IPS-18c (cell line): ENCODE measurements around the gene IQCF6.

Source experiments
- H3K4me3 ChIP-seq: 2 replicates; pipeline ENCODE4 v1.7.0; 2013; ENCODE audit warnings: low read depth, mild to moderate bottlenecking, low read length, moderate library complexity; ENCODE audit not compliant: insufficient read depth
- H3K9me3 ChIP-seq: one replicate; pipeline ENCODE4 v1.6.1; 2013; ENCODE audit warnings: mild to moderate bottlenecking, low read length, moderate library complexity; ENCODE audit not compliant: control insufficient read depth, insufficient read depth

Gene IQCF6

GRCh38 chr3:51779137-51779536 lies at the start of gene IQCF6:
Gene IQCF6 (minus strand): TSS chr3:51779237. CDS start chr3:51779224, 13 bp downstream.
- no peak within 1 kb of the TSS for H3K4me3 ChIP-seq
- no peaks in the 10 kb centered on the region for H3K9me3 ChIP-seq

DNA sequence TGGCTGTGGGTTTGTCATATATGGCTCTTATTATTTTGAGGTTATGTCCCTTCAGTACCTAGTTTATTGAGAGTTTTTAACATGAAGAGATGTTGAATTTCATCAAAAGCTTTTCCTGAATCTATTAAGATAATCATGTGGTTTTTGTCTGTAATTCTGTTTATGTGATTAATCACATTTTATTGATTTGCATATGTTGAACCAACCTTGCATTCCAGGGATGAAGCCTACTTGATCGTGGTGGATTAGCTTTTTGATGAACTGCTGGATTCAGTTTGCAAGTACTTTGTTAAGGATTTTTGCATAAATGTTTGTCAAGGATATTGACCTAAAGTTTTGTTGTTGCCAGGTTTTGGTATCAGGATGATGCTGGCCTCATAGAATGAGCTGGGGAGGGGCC lies 49.3 kb upstream of the IQCF6 start:
- peaks cover 4% of the 10 kb centered on the region for H3K9me3 ChIP-seq
- no peak overlapping the region for H3K4me3 ChIP-seq

DNA sequence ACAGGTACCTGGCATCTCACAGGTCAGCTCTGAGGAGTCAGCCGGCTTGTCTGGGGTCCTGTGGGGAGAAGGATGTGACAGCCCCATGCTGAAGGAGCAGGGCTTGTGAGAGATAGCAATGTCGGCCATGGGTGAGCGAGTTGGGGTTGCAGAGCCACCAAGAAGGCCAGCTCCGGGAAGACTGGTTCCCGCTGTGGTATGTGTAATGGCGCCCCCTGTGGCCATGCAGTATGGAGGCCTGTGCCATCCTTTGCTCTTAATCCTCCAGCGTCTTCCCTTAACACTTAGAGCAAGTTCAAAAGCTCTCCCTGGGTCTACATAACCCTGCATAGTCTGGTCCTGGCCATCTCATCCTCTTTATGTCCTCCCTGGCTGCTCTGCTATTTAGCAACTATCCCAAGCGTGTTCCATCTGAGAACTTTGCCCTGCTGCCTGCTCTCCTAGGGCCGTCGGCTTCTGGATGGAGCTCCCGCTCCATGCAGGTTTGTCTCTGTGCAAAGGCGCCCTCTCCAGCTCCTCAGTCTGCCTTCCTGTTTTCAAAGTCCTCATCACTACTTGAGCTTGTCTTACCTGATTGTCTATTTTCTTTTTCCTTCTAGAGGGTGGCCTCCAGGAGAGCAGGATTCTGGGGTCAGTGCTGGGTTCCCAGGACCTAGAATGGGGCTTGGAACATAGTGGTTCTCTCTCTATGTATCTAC lies 40.8 kb upstream of the IQCF6 start:
- H3K4me3 ChIP-seq: no peak overlapping the region
- H3K9me3 ChIP-seq: no peaks in the 10 kb centered on the region

GRCh38 chr3:51819151-51819550 lies 40.1 kb upstream of the IQCF6 start:
- Histone ChIP-seq H3K4me3 (no peak overlapping the region), H3K9me3 (no peaks in the 10 kb centered on the region)

- Histone ChIP-seq H3K4me3 (no peak overlapping the region), H3K9me3 (no peaks in the 10 kb centered on the region)
Measured at GRCh38 chr3:51817375-51817774, 38.3 kb upstream of the IQCF6 start.

DNA sequence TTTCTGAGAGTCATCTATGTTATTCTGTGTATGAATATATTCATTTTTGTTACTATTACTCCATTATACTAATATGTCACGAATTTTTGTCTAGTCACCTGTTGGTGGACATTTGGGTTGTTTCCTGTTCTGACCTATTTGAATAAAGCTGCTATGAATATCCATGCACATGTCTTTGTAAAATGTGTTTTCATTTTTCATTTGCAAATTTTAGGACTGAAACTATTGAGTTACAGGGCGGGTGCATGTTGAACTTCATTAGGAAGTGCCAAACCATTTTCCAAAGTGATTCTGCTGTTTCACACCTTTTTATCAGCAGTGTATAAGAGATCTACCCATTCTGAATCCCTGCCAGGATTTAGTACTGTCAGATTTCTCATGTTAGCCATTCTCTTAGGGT lies 37.7 kb upstream of the IQCF6 start:
- H3K4me3 ChIP-seq: no peak overlapping the region
- no peaks in the 10 kb centered on the region for H3K9me3 ChIP-seq

DNA sequence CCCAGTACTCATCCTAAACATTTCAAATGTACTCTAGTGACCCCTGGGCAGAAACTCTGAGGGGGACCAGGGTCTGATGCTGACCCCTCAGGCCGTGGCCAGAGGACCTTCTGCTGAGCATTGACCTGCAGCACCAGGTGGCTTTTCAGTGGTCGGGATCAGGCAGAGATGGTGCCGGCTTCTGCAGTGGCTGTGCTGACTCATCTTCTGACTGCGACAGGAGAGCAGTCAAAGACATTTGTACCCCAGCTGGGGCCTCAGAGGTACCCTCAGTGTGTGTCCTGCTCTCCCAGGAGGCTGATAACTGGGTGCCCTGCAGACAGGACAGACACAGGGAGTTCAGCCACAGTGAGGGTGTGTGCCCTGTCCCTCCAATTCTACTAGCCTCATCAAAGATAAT lies 36.6 kb upstream of the IQCF6 start:
- H3K9me3 ChIP-seq: no peaks in the 10 kb centered on the region

GRCh38 chr3:51814034-51814433 lies 35.0 kb upstream of the IQCF6 start:
- no peaks in the 10 kb centered on the region for H3K9me3 ChIP-seq

More for the DNA sequence above, 36.6 kb upstream of the IQCF6 start:
- H3K4me3 ChIP-seq: no peak overlapping the region

DNA sequence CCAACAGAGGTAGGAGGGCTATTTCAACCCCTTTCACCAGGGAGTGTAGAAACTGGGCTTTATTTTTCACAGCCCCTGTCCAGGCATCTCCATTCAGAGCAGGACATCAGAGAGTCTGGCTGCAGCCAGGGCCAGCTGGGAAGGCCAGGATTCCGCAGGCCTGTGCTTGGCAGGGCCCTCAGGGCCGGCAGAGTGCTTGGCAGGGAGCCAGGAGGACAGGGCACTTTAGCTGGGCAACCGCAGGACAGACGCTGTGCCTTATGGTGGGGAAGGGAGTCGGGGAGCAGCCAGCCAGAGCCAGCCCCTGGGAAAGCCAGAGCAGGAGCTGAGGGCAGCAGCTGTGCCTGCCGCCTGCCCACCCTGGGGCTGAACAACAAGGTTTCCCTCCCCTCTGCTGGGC lies 34.5 kb upstream of the IQCF6 start:
- Histone ChIP-seq H3K9me3 (no peaks in the 10 kb centered on the region), H3K4me3 (no peak overlapping the region)

More at GRCh38 chr3:51814034-51814433, 35.0 kb upstream of the IQCF6 start:
- H3K4me3 ChIP-seq: no peak overlapping the region

DNA sequence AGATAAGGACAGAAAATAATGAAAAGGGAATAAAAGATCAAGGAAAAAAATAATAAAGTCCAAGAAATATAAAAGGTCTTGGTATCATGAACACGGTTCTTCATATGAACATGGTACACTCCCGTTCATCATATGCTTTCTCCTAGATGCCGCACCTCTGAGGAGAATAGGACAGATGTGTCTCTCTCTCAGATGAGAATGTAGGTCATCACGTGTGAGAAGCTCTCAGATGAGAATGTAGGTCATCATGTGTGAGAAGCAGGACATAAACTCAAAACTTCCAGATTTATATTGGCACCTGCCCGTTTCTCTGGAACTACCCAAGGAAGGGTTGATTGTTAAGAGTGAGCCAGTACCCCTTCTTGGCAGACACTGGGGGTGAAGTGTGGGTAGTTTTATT lies 29.9 kb upstream of the IQCF6 start:
- no peaks in the 10 kb centered on the region for H3K9me3 ChIP-seq
- no peak overlapping the region for H3K4me3 ChIP-seq

- no peak overlapping the region for H3K4me3 ChIP-seq
- H3K9me3 ChIP-seq: no peaks in the 10 kb centered on the region
Measured at GRCh38 chr3:51802106-51802703, 23.2 kb upstream of the IQCF6 start.

DNA sequence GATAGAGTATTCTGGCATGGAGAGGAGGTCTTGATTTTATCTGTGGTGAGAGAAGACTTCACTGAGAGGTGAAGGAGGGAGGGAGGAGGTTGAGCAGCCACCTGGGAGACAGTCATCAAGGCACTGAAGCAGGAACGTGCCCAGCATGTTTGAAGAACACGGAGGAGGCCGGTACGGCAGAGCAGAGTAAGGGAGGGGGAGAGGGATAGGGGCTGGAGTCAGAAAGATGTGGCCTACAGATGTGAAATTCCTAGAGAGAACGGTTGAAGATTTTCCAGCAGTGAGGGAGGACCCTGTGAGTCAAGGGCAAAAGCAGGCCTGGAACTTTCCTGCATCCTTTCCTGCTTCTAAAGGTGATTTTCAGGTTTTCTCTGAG lies 21.7 kb upstream of the IQCF6 start:
- Histone ChIP-seq H3K9me3 (no peaks in the 10 kb centered on the region), H3K4me3 (no peak overlapping the region)

- no peaks in the 10 kb centered on the region for H3K9me3 ChIP-seq
- no peak overlapping the region for H3K4me3 ChIP-seq
Measured at GRCh38 chr3:51799879-51800749, 21.1 kb upstream of the IQCF6 start.

- Histone ChIP-seq H3K4me3 (no peak overlapping the region), H3K9me3 (no peaks in the 10 kb centered on the region)
Measured at GRCh38 chr3:51798411-51798963, 19.4 kb upstream of the IQCF6 start.

- Histone ChIP-seq H3K4me3 (no peak overlapping the region), H3K9me3 (no peaks in the 10 kb centered on the region)
Measured at GRCh38 chr3:51796854-51797253, 17.8 kb upstream of the IQCF6 start.

- Histone ChIP-seq H3K9me3 (no peaks in the 10 kb centered on the region), H3K4me3 (no peak overlapping the region)
Measured at GRCh38 chr3:51794206-51794605, 15.2 kb upstream of the IQCF6 start.

GRCh38 chr3:51792206-51792605 lies 13.2 kb upstream of the IQCF6 start:
- Histone ChIP-seq H3K4me3 (no peak overlapping the region), H3K9me3 (no peaks in the 10 kb centered on the region)

DNA sequence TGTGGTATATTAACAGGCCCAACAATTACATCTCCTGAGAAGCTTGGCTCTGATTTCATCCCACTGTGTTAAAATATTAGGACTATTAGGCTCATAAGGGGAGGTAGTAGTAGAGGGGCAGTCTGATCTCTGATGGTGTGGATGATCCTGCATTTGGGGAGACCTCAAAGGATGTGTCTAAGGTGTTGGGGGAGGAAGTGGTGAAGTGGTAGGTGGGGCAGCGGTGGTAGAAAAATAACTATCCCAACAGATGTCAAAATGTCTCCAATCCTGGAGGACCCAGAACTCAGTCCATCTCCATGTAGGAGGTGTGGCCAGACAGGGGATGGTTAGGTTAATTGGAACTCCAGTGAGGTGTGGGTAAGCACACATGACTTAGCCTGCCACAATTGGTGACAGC lies 10.4 kb upstream of the IQCF6 start:
- no peak overlapping the region for H3K4me3 ChIP-seq
- H3K9me3 ChIP-seq: no peaks in the 10 kb centered on the region
